Naive thymus-derived CD4-positive, alpha-beta T cell (primary cell): ENCODE results near the gene LRP10. TPM values are rescaled to one million over a fixed set of nuclear protein-coding genes. Genes with fewer than 3 reads are reported as not detected.

Source experiments
- ATAC-seq: fragments of 150-1000 bp; cut with Tn5 transposase; 2 replicates; pipeline ENCODE4 v1.10.0; 2021; ENCODE audit warnings: mild to moderate bottlenecking, moderate library complexity
- CTCF ChIA-PET: fragments of 350-600 bp; sonication (Branson Sonifier 250); formaldehyde crosslinking; loops from one replicate; lab custom pipeline; 2021; ENCODE audit warnings: antibody characterized with exemption; lab: Charles Lee
- POLR2A ChIA-PET: fragments of 350-600 bp; sonication (Branson Sonifier 250); formaldehyde crosslinking; loops from one replicate; lab custom pipeline; 2021; ENCODE audit warnings: antibody characterized with exemption, inconsistent platforms; lab: Charles Lee
- DNase-seq, 9 donors: peaks; one replicate each; pipeline versions ENCODE4 v3.0.0 to v3.0.0-alpha.2; 2020 to 2022; ENCODE audit warnings: mixed read lengths in 1 of 9
- H3K27ac ChIP-seq: one replicate; pipeline ENCODE4 v1.7.0; 2013; ENCODE audit warnings: mild to moderate bottlenecking, low read depth, low read length, moderate library complexity
- H3K27me3 ChIP-seq, 2 donors: one replicate each; pipeline ENCODE4 v1.7.0; 2013; ENCODE audit warnings: low read length in 2 of 2, mild to moderate bottlenecking in 2 of 2, moderate library complexity in 2 of 2; ENCODE audit not compliant: control insufficient read depth in 2 of 2, insufficient read depth in 2 of 2
- H3K36me3 ChIP-seq, 3 experiments: 1 replicate in 2 of 3; 2 replicates in 1 of 3; pipeline ENCODE4 v1.7.0; 2013; ENCODE audit warnings: low read length in 3 of 3, mild to moderate bottlenecking in 3 of 3, moderate library complexity in 1 of 3; ENCODE audit not compliant: insufficient read depth in 3 of 3, control insufficient read depth in 2 of 3
- H3K4me1 ChIP-seq, 2 donors: one replicate each; pipeline ENCODE4 v1.7.0; 2013; ENCODE audit warnings: low read length in 2 of 2, mild to moderate bottlenecking in 2 of 2, moderate library complexity in 1 of 2; ENCODE audit not compliant: control insufficient read depth in 2 of 2, insufficient read depth in 2 of 2
- H3K4me3 ChIP-seq: 2 replicates; pipeline ENCODE4 v1.7.0; 2013; ENCODE audit warnings: mild to moderate bottlenecking, low read length
- H3K9me3 ChIP-seq, 3 experiments: 1 replicate in 2 of 3; 2 replicates in 1 of 3; pipeline ENCODE4 v1.7.0; 2013; ENCODE audit warnings: low read length in 3 of 3; ENCODE audit not compliant: control insufficient read depth in 2 of 3
- H3K27ac Mint-ChIP-seq, 9 donors: one replicate each; pipeline ENCODE4 v1.8.0; 2020 to 2022; ENCODE audit warnings: mixed read lengths in 9 of 9, mild to moderate bottlenecking in 8 of 9, moderate library complexity in 5 of 9, inconsistent platforms in 2 of 9
- H3K27me3 Mint-ChIP-seq, 5 donors: one replicate each; pipeline ENCODE4 v1.8.0; 2021 to 2022; ENCODE audit warnings: mixed read lengths in 5 of 5, mild to moderate bottlenecking in 1 of 5
- H3K36me3 Mint-ChIP-seq, 5 donors: one replicate each; pipeline ENCODE4 v1.8.0; 2020 to 2022; ENCODE audit warnings: mixed read lengths in 5 of 5, mild to moderate bottlenecking in 3 of 5, inconsistent platforms in 1 of 5
- H3K4me1 Mint-ChIP-seq, 7 donors: one replicate each; pipeline ENCODE4 v1.8.0; 2020 to 2022; ENCODE audit warnings: mixed read lengths in 7 of 7, mild to moderate bottlenecking in 3 of 7, inconsistent platforms in 1 of 7
- H3K4me3 Mint-ChIP-seq, 10 donors: one replicate each; pipeline ENCODE4 v1.8.0; 2020 to 2022; ENCODE audit warnings: mild to moderate bottlenecking in 10 of 10, mixed read lengths in 10 of 10, moderate library complexity in 6 of 10, inconsistent platforms in 2 of 10
- H3K9me3 Mint-ChIP-seq, 11 donors: one replicate each; pipeline ENCODE4 v1.8.0; 2020 to 2022; ENCODE audit warnings: mixed read lengths in 11 of 11, mild to moderate bottlenecking in 4 of 11, inconsistent platforms in 1 of 11, moderate library complexity in 1 of 11
- intact Hi-C, 2 donors: fragments of 100-400 bp; cut with micrococcal nuclease; formaldehyde crosslinking; loops; one replicate each; pipeline ENCODE4 v1.15.1; 2023
- polyA plus RNA-seq, 2 donors: library from polyadenylated mRNA; unstranded; fragments of 300-500 nt; fragmentation: Illumina TruSeq; gene quantifications; one replicate each; pipeline ENCODE4 v1.2.3, GENCODE V29; 2021
- total RNA-seq, 6 experiments: library from RNA in 5 of 6; stranded (reverse) in 5 of 6; gene quantifications; 1 replicate in 5 of 6; 2 replicates in 1 of 6; pipeline ENCODE4 v1.2.3 and lab custom pipeline; 2021 to 2026

LRP10 gene
- total and polyA plus RNA-seq, 7 experiments from 2014 or later: 55.5 to 103 (median 72.3) TPM

DNA sequence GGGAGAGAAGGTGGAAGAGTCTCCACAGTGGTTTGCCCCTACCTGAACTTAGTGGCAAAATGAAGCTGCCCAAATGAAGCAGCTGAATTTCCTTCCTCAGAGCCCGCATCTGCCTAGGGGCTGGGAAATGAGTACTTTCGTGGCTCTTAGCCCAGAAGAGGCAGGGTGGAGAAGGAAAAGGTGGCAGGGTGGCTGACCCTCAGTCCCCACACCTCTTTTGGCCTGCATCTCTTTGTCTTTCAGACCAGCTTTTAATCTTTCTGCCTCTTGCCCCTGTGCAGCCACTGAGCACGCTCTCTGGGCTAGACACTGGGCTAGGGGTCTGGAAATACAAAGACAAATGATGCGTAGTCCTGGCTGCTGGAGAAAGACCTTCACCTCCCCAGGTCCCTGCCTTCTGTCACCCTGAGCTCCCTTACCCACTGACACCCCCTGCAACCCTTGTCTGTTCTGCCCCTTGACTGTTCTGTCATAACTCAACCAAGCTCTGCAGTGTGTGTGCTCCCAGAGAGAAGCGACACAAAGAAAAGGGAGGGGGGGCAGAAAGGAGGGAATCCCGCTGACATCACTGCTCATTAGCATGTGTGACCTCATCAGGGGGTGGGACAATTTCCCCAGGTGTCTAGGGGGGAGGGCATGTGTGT is 11.1 kb downstream of the LRP10 start:
- Histone ChIP-seq H3K4me3 (no peak overlapping the region), H3K9me3 (no peaks in the 10 kb centered on the region), H3K27ac (peak overlapping the region; percentile 58), H3K27me3 (no peaks in the 10 kb centered on the region), H3K36me3 (peaks cover 1 to 21% (median 4%) of the 10 kb centered on the region in 3 experiments), H3K4me1 (peaks cover 12 to 29% of the 10 kb centered on the region in 2 donors)
- Mint-ChIP-seq H3K4me1 (peaks cover 20 to 60% (median 53%) of the 10 kb centered on the region in 7 donors), H3K27me3 (peaks cover 0 to 21% (median 0%) of the 10 kb centered on the region in 5 donors), H3K9me3 (no peaks in the 10 kb centered on the region), H3K27ac (peak overlapping the region in 8 of 9 donors; percentile 53 to 87 (median 66)), H3K36me3 (peaks cover 5 to 16% (median 9%) of the 10 kb centered on the region in 5 donors), H3K4me3 (peak overlapping the region in 3 of 10 donors; percentile 18 to 44 (median 36))
- ChIA-PET CTCF (interaction anchor here (0.8 to 8.0 kb wide), 6 partner anchors 10 to 30 kb away, joined by 3 to 75 read pairs (median 3); partner anchors contain the start of gene LRP10), POLR2A (interaction anchor here (0.7 to 10.6 kb wide), 14 partner anchors 10 to 1618 kb away, joined by 3 to 145 read pairs (median 4); partner anchors contain the start of genes LRP10, PRMT5 and RBM23)
- peak; percentile 32 for ATAC-seq
- intact Hi-C loops: no loop called here
- peak in 5 of 9 donors; percentile 12 to 82 (median 37) for DNase-seq

DNA sequence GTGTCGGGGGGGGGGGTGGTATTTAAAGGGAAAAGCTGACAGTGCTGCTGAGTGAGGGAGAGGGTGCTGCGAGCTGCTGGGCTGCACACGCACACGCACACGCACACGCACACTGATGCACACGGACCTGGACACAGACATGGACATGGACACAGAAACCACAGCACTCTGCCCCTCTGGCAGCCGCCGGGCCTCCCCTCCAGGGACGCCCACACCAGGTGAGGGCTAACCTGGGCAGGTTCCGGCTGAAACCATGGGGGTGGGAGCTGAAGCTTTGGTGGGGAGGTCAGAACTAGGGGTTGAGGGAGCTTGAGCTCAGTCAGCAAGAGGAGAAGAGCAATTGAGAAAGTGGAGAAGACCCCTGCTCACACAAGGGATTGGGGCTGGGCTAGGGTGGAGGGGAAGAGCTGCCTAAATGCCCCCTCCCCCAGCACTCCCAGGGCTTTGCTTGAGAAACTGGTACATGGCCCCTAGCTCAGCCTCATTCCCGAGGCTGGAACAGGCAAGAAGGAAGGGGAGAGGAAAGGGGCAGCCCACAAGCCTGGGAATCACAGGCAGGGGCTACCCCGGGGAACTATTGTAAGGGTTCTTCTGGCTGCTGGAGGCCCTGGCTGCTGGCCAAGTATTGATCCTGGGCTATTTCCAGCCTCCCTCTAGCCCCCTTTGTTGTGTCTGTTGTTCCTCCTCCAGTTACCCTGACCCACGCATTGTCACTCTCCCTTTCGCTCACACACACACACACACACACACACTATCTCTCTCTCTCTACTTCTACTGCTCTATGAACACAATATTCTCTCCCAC is 11.8 kb downstream of the LRP10 start, which contains the start of gene REM2:
Gene REM2 (plus strand): TSS at position 50 of the 804 bp plus-strand sequence. CDS start 66 bp downstream, at position 116.
- Mint-ChIP-seq H3K9me3 (no peaks in the 10 kb centered on the region), H3K36me3 (peaks cover 0 to 9% (median 8%) of the 10 kb centered on the region in 5 donors), H3K27ac (peak within 1 kb of the TSS; percentile 60 to 96 (median 78)), H3K4me3 (peak within 1 kb of the TSS in 5 of 10 donors; percentile 1 to 44 (median 18)), H3K27me3 (peaks cover 0 to 21% (median 0%) of the 10 kb centered on the region in 5 donors), H3K4me1 (peaks cover 27 to 67% (median 61%) of the 10 kb centered on the region in 7 donors)
- no peak for DNase-seq
- H3K4me3 ChIP-seq: no peak within 1 kb of the TSS
- POLR2A ChIA-PET: interaction anchor here (0.7 to 10.6 kb wide), 10 partner anchors 11 to 1619 kb away, joined by 3 to 145 read pairs (median 5); partner anchors contain the start of genes HAUS4, LRP10, PRMT5 and RBM23
- intact Hi-C loops: no loop called here
- CTCF ChIA-PET: interaction anchor here (0.8 to 8.0 kb wide), 5 partner anchors 11 to 31 kb away, joined by 3 to 75 read pairs (median 3); partner anchors contain the start of gene LRP10
- H3K27me3 ChIP-seq: no peaks in the 10 kb centered on the region
- ATAC-seq: no peak
- H3K27ac ChIP-seq: peak within 1 kb of the TSS; percentile 58
- H3K36me3 ChIP-seq: peaks cover 0 to 14% (median 0%) of the 10 kb centered on the region in 3 experiments
- H3K9me3 ChIP-seq: no peaks in the 10 kb centered on the region
- peaks cover 16 to 36% of the 10 kb centered on the region in 2 donors for H3K4me1 ChIP-seq

DNA sequence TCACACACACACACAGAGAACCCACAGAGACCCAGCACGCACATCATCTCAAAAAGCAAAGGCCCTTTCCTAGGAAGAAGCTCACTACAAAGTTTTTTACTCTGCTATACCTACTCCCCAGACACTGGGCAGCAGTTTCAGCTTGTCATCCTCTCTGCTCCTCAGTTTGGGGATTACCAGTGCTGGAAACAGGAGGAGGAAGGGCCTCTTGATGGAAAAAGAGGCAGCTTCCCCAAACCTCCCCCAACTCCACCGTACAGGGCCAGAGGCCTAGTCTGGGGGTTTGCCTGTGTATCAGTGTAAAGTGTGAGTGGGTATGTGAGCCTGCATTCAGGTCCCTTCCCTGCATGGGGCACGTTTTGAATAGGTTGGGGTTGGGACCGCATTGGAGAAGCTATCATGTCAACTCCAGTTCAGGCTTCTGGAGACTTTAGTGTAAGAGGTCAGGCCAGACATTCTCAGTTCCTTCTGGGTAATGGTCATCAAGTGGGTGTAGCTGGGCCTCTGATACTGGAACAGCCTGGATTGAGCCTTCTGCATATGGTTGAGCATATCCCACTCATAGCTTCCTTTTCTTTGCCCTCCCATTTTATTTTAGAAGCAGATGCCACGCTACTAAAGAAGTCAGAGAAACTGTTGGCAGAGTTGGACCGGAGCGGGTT is 12.7 kb downstream of the LRP10 start:
- H3K36me3 Mint-ChIP-seq: peaks cover 0 to 5% (median 4%) of the 10 kb centered on the region in 5 donors
- Histone ChIP-seq H3K9me3 (no peaks in the 10 kb centered on the region), H3K4me1 (peaks cover 19 to 42% of the 10 kb centered on the region in 2 donors), H3K27me3 (no peaks in the 10 kb centered on the region), H3K27ac (no peak overlapping the region), H3K36me3 (peaks cover 0 to 5% (median 0%) of the 10 kb centered on the region in 3 experiments), H3K4me3 (no peak overlapping the region)
- H3K9me3 Mint-ChIP-seq: no peaks in the 10 kb centered on the region
- H3K27ac Mint-ChIP-seq: peak overlapping the region; percentile 47 to 96 (median 73)
- no peak for ATAC-seq
- H3K4me1 Mint-ChIP-seq: peaks cover 30 to 69% (median 65%) of the 10 kb centered on the region in 7 donors
- peaks cover 0 to 21% (median 0%) of the 10 kb centered on the region in 5 donors for H3K27me3 Mint-ChIP-seq
- ChIA-PET POLR2A (interaction anchor here (1.0 to 10.6 kb wide), 6 partner anchors 11 to 72 kb away, joined by 3 to 145 read pairs (median 6); partner anchors contain the start of genes HAUS4, LRP10, PRMT5 and RBM23), CTCF (interaction anchor here (1.2 to 8.0 kb wide), 4 partner anchors 11 to 31 kb away, joined by 3 to 75 read pairs (median 6); partner anchors contain the start of gene LRP10)
- intact Hi-C loops: no loop called here
- DNase-seq: no peak
- H3K4me3 Mint-ChIP-seq: peak overlapping the region in 1 of 10 donors; percentile 9

DNA sequence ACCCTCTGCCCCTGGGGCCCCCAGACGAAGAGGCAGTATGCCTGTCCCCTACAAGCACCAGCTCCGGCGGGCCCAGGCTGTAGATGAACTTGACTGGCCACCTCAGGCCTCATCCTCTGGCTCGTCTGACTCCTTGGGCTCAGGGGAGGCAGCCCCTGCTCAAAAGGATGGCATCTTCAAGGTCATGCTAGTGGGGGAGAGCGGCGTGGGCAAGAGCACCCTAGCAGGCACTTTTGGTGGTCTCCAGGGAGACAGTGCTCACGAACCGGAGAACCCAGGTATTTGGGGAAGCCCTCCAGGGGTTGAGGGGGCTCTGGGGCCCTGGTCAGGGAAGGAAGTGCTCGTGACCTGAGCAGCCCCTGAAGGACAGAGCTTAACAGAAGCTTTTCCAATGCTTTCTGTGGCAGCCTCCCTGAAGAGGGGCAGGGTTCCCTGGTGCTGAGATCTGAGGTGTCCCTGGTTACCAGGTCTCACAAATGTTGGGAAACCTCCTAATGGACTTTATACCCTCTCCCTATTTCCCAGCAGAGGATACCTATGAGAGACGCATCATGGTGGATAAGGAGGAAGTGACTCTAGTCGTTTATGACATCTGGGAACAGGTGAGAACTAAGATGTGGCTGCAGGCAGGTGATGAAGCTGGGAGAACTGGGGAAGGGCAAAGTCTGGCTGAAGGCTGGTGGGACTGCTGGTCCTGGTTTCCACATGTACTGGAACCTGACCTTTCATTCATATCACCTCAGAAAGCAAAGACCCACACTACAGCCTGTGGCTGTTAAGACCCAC is 13.4 kb downstream of the LRP10 start:
- ATAC-seq (no peak), DNase-seq (no peak)
- ChIA-PET CTCF (interaction anchor here (0.9 to 8.0 kb wide), 7 partner anchors 11 to 45 kb away, joined by 4 to 75 read pairs (median 8); partner anchors contain the start of gene LRP10), POLR2A (interaction anchor here (0.5 to 10.6 kb wide), 7 partner anchors 11 to 1026 kb away, joined by 3 to 145 read pairs (median 5); partner anchors contain the start of genes HAUS4, LRP10 and RBM23)
- Histone ChIP-seq H3K9me3 (no peaks in the 10 kb centered on the region), H3K27ac (no peak overlapping the region), H3K4me3 (no peak overlapping the region), H3K27me3 (no peaks in the 10 kb centered on the region), H3K4me1 (peaks cover 21 to 49% of the 10 kb centered on the region in 2 donors), H3K36me3 (no peaks in the 10 kb centered on the region)
- peak overlapping the region in 9 of 10 donors; percentile 0 to 100 (median 38) for H3K4me3 Mint-ChIP-seq
- H3K27ac Mint-ChIP-seq: peak overlapping the region in 7 of 9 donors; percentile 36 to 96 (median 82)
- no peaks in the 10 kb centered on the region for H3K9me3 Mint-ChIP-seq
- H3K27me3 Mint-ChIP-seq: peaks cover 0 to 21% (median 0%) of the 10 kb centered on the region in 5 donors
- peaks cover 34 to 75% (median 67%) of the 10 kb centered on the region in 7 donors for H3K4me1 Mint-ChIP-seq
- intact Hi-C loops: loop anchor here in 1 of 2 donors (5.0 kb wide), 1 partner anchor 58 kb away; the partner anchor contains the start of gene MRPL52
- peaks cover 0 to 4% (median 2%) of the 10 kb centered on the region in 5 donors for H3K36me3 Mint-ChIP-seq

DNA sequence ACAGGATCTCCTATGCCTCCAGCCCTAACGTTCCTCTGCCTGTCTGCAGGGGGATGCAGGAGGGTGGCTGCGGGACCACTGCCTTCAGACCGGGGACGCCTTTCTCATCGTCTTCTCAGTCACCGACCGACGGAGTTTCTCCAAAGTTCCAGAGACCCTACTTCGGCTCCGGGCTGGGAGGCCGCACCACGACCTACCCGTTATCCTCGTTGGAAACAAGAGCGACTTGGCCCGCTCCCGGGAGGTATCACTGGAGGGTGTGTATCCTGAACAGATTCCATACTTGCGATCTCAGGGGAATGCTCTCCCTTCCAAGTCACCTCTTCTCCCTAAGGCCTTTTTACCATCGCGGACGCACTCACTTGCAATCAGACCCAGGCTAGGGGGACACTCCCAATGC is 14.4 kb downstream of the LRP10 start:
- no peaks in the 10 kb centered on the region for H3K27me3 ChIP-seq
- DNase-seq (no peak), ATAC-seq (no peak)
- no peaks in the 10 kb centered on the region for H3K36me3 ChIP-seq
- ChIA-PET CTCF (interaction anchor here (0.8 to 8.0 kb wide), 7 partner anchors 10 to 316 kb away, joined by 4 to 75 read pairs (median 8); partner anchors contain the start of gene LRP10), POLR2A (interaction anchor here (0.6 to 10.6 kb wide), 8 partner anchors 8 to 416 kb away, joined by 3 to 145 read pairs (median 6); partner anchors contain the start of genes LRP10, OXA1L, PPP1R3E and PRMT5)
- Mint-ChIP-seq H3K27me3 (peaks cover 0 to 21% (median 0%) of the 10 kb centered on the region in 5 donors), H3K4me1 (peaks cover 39 to 83% (median 74%) of the 10 kb centered on the region in 7 donors), H3K27ac (peak overlapping the region; percentile 24 to 97 (median 85)), H3K9me3 (no peaks in the 10 kb centered on the region), H3K4me3 (peak overlapping the region; percentile 59 to 100 (median 90)), H3K36me3 (peaks cover 0 to 10% (median 5%) of the 10 kb centered on the region in 5 donors)
- H3K9me3 ChIP-seq: no peaks in the 10 kb centered on the region
- peak overlapping the region; percentile 77 for H3K4me3 ChIP-seq
- peak overlapping the region; percentile 75 for H3K27ac ChIP-seq
- intact Hi-C loops: loop anchor here (1.0 to 5.0 kb wide), 2 partner anchors 14 to 59 kb away; partner anchors contain the start of gene MRPL52 (in 1 of the 2)
- H3K4me1 ChIP-seq: peaks cover 21 to 53% of the 10 kb centered on the region in 2 donors
